SK-N-SH treated with all-trans-retinoic acid at 6 μM for 48 hours (cell line): ENCODE data around the gene RASGRP3.

Experiments
- ATAC-seq: fragments of 200-7000 bp; cut with Tn5 transposase; 3 replicates; pipeline ENCODE4 v1.9.1; 2020; ENCODE audit warnings: mild to moderate bottlenecking, moderate library complexity
- ARNTL ChIP-seq: fragments of 450-650 bp; formaldehyde crosslinking; IDR thresholded peaks from 2 replicates; pipeline ENCODE4 v1.5.0; 2020; ENCODE audit warnings: low read depth, mild to moderate bottlenecking, moderate library complexity, borderline replicate concordance
- BACH2 ChIP-seq: fragments of 250-450 bp; sonication (Bioruptor Pico); IDR thresholded peaks from 2 replicates; pipeline ENCODE4 v1.9.0; 2021; ENCODE audit warnings: mild to moderate bottlenecking, borderline replicate concordance
- CREB5 ChIP-seq: fragments of 250-450 bp; sonication (Bioruptor Pico); IDR thresholded peaks from 2 replicates; pipeline ENCODE4 v1.5.1; 2020; ENCODE audit warnings: low read depth, mild to moderate bottlenecking, moderate library complexity
- CSRNP3 ChIP-seq: fragments of 250-450 bp; sonication (Bioruptor Pico); IDR thresholded peaks from 2 replicates; pipeline ENCODE4 v1.5.1; 2021; ENCODE audit warnings: mild to moderate bottlenecking, moderate library complexity
- ESRRG ChIP-seq: fragments of 250-450 bp; sonication (Bioruptor Pico); IDR thresholded peaks from 2 replicates; pipeline ENCODE4 v1.6.1; 2021; ENCODE audit warnings: mild to moderate bottlenecking
- GLIS3 ChIP-seq: fragments of 250-450 bp; sonication (Bioruptor Pico); IDR thresholded peaks from 2 replicates; pipeline ENCODE4 v1.5.0; 2020; ENCODE audit warnings: mild to moderate bottlenecking, moderate library complexity
- ISL1 ChIP-seq: fragments of 250-450 bp; sonication (Bioruptor Pico); IDR thresholded peaks from 2 replicates; pipeline ENCODE4 v2.1.2; 2022; ENCODE audit warnings: mild to moderate bottlenecking, moderate library complexity
- OSR1 ChIP-seq: fragments of 250-450 bp; sonication (Bioruptor Pico); IDR thresholded peaks from 2 replicates; pipeline ENCODE4 v1.8.0; 2022; ENCODE audit warnings: moderate library complexity, mild to moderate bottlenecking, inconsistent platforms
- PATZ1 ChIP-seq: fragments of 250-450 bp; sonication (Bioruptor Pico); IDR thresholded peaks from 2 replicates; pipeline ENCODE4 v1.8.0; 2020; ENCODE audit warnings: mild to moderate bottlenecking, moderate library complexity, borderline replicate concordance
- POU6F1 ChIP-seq: fragments of 250-450 bp; sonication (Bioruptor Pico); IDR thresholded peaks from 2 replicates; pipeline ENCODE4 v1.8.0; 2021; ENCODE audit warnings: low read depth, mild to moderate bottlenecking, moderate library complexity, borderline replicate concordance
- RARB ChIP-seq: fragments of 250-450 bp; sonication (Bioruptor Pico); IDR thresholded peaks from 2 replicates; pipeline ENCODE4 v1.8.0; 2021; ENCODE audit warnings: mild to moderate bottlenecking, moderate library complexity
- TOX ChIP-seq: fragments of 250-450 bp; sonication (Bioruptor Pico); IDR thresholded peaks from 2 replicates; pipeline ENCODE4 v1.8.0; 2021; ENCODE audit warnings: mild to moderate bottlenecking, moderate library complexity, borderline replicate concordance
- TSHZ2 ChIP-seq: fragments of 250-450 bp; sonication (Bioruptor Pico); IDR thresholded peaks from 2 replicates; pipeline ENCODE4 v1.5.0; 2020; ENCODE audit warnings: mild to moderate bottlenecking, moderate library complexity
- ZFP3 ChIP-seq: fragments of 250-450 bp; sonication (Bioruptor Pico); IDR thresholded peaks from 2 replicates; pipeline ENCODE4 v1.5.0; 2020; ENCODE audit warnings: mild to moderate bottlenecking, moderate library complexity
- ZNF565 ChIP-seq: fragments of 450-650 bp; formaldehyde crosslinking; conservative IDR thresholded peaks from 2 replicates; pipeline ENCODE4 v1.5.0; 2020; ENCODE audit warnings: low read depth, mild to moderate bottlenecking, moderate library complexity
- ZNF70 ChIP-seq: fragments of 450-650 bp; formaldehyde crosslinking; IDR thresholded peaks from 2 replicates; pipeline ENCODE4 v1.5.0; 2020; ENCODE audit warnings: mild to moderate bottlenecking, moderate library complexity
- ZNF8 ChIP-seq: fragments of 450-650 bp; formaldehyde crosslinking; IDR thresholded peaks from 2 replicates; pipeline ENCODE4 v1.5.0; 2020; ENCODE audit warnings: mild to moderate bottlenecking, moderate library complexity

Gene RASGRP3

GRCh38 chr2:33570681-33571080 lies 94.2 kb downstream of the RASGRP3 start:
- TF ChIP-seq BACH2 (CRISPR knock-in tag) (no peak), ZNF70 (CRISPR knock-in tag) (no peak), RARB (CRISPR knock-in tag) (no peak), TSHZ2 (CRISPR knock-in tag) (no peak), ZNF8 (CRISPR knock-in tag) (no peak), ISL1 (CRISPR knock-in tag) (no peak), CSRNP3 (no peak), ARNTL (CRISPR knock-in tag) (no peak), POU6F1 (CRISPR knock-in tag) (no peak), PATZ1 (CRISPR knock-in tag) (no peak), TOX (no peak), ZFP3 (no peak), OSR1 (CRISPR knock-in tag) (no peak), ZNF565 (CRISPR knock-in tag) (no peak)
- ATAC-seq = no peak

- TF ChIP-seq TSHZ2 (CRISPR knock-in tag) = no peak
- TF ChIP-seq CREB5 (CRISPR knock-in tag) = no peak
- TF ChIP-seq ZFP3 = no peak
- TF ChIP-seq CSRNP3 = no peak
- TF ChIP-seq GLIS3 (CRISPR knock-in tag) = no peak
- TF ChIP-seq ZNF8 (CRISPR knock-in tag) = no peak
- no peak for TF ChIP-seq RARB (CRISPR knock-in tag)
- no peak for TF ChIP-seq BACH2 (CRISPR knock-in tag)
- no peak for TF ChIP-seq ESRRG (CRISPR knock-in tag)
- no peak for TF ChIP-seq ZNF565 (CRISPR knock-in tag)
- ATAC-seq = no peak
Measured at GRCh38 chr2:33573657-33574056, 97.2 kb downstream of the RASGRP3 start.
